Psoas muscle (tissue), 8 donors: ENCODE results near the gene SGK1. TPM values are rescaled to one million over a fixed set of nuclear protein-coding genes. Genes with fewer than 3 reads are reported as not detected.

ENCODE experiments used
- ATAC-seq, 4 donors: fragments of 200-7000 bp; cut with Tn5 transposase; one replicate each; pipeline ENCODE4 v1.9.1; 2020; ENCODE audit warnings: moderate library complexity in 3 of 4, mild to moderate bottlenecking in 2 of 4
- DNase-seq, 2 donors: peaks; one replicate each; pipeline ENCODE4 v3.0.0-alpha.2; 2020
- H3K27ac ChIP-seq: fragments of 200-600 bp; one replicate; pipeline ENCODE4 v1.8.0; 2022
- H3K27me3 ChIP-seq, 3 donors: fragments of 200-600 bp in 1 of 3; one replicate each; pipeline versions ENCODE4 v1.6.1 to v1.8.0; 2013 to 2022; ENCODE audit warnings: low read length in 2 of 3, mild to moderate bottlenecking in 2 of 3, moderate library complexity in 1 of 3; ENCODE audit not compliant: insufficient read depth in 3 of 3
- H3K36me3 ChIP-seq, 2 donors: fragments of 200-600 bp in 1 of 2; one replicate each; pipeline versions ENCODE4 v1.6.1 to v1.8.0; 2013 to 2022; ENCODE audit warnings: low read depth in 1 of 2, mild to moderate bottlenecking in 1 of 2, moderate library complexity in 1 of 2; ENCODE audit not compliant: insufficient read depth in 1 of 2
- H3K4me1 ChIP-seq: fragments of 200-600 bp; one replicate; pipeline ENCODE4 v1.8.0; 2022
- H3K4me3 ChIP-seq: fragments of 200-600 bp; one replicate; pipeline ENCODE4 v1.8.0; 2022; ENCODE audit warnings: mild to moderate bottlenecking
- H3K9me3 ChIP-seq: fragments of 200-600 bp; one replicate; pipeline ENCODE4 v1.8.0; 2022
- CTCF ChIP-seq: fragments of 200-600 bp; IDR thresholded peaks from one replicate; pipeline ENCODE4 v1.8.0; 2022; ENCODE audit warnings: antibody characterized with exemption
- WGBS, 3 donors: extraction: QIAGEN DNeasy Blood & Tissue Kit; methylation state at CpG; one replicate each; pipeline versions ENCODE4 v1.1.6 to v1.1.7; 2013; 5-methylcytosine and 5-hydroxymethylcytosine counted together
- intact Hi-C, 2 donors: fragments of 100-400 bp; cut with DNase I; formaldehyde crosslinking; loops; one replicate each; pipeline versions ENCODE4 v1.11.0 to v1.14.2; 2022
- polyA plus RNA-seq, 3 donors: library from polyadenylated mRNA; stranded (reverse); fragments of 200-250 nt; gene quantifications; one replicate each; pipeline ENCODE4 v1.2.3, GENCODE V29; 2013
- total RNA-seq, 4 donors: library from RNA; stranded (reverse); fragmentation: NEBNext Ultra II Directional in 2 of 4; extraction: Animal tissue kit (Norgen Biotek cat#: 25700) in 2 of 4; gene quantifications; one replicate each; pipeline versions ENCODE4 v1.2.1 to v1.2.4, GENCODE V29; 2021 to 2023
- donor health status: healthy with polysubstance abuse.
- donor health status: DM: no; HTN: no; CAD: no; lungs with moderate emphysema.
- donor health status: Bipolar disorder and iron deficiency.
- donor health status: healthy.
- donor health status: DM: yes; HTN: yes; CAD: no.
- donor health status: DM: no; HTN: no; CAD: no.
- donor health status: DM: no; HTN: no; CAD: no.
- donor health status: DM: yes; HTN: yes; CAD: no.

Gene SGK1
- total and polyA plus RNA-seq, 7 donors, result 34.4 to 125 (median 64.1) TPM

GRCh38 chr6:134147034-134147533 lies 170.8 kb downstream of the SGK1 start:
- no peaks in the 10 kb centered on the region for H3K9me3 ChIP-seq
- no peaks in the 10 kb centered on the region for H3K36me3 ChIP-seq
- H3K27me3 ChIP-seq, result no peaks in the 10 kb centered on the region
- DNase-seq (no peak), ATAC-seq (no peak)
- no peak overlapping the region for H3K4me3 ChIP-seq
- TF ChIP-seq CTCF, result no peak
- H3K27ac ChIP-seq, result no peak overlapping the region
- intact Hi-C loops, result no loop called here
- H3K4me1 ChIP-seq, result no peaks in the 10 kb centered on the region
- WGBS, 3 donors, result 96 to 97% (median 97%) methylated on average over 9 of the region's 9 CpGs

- H3K27me3 ChIP-seq, result no peaks in the 10 kb centered on the region
- H3K9me3 ChIP-seq, result no peaks in the 10 kb centered on the region
- intact Hi-C loops, result no loop called here
- ATAC-seq, result no peak
- DNase-seq, result no peak
- TF ChIP-seq CTCF, result no peak
- WGBS, 3 donors, result 67 to 80% (median 70%) methylated on average over 7 of the region's 7 CpGs
- H3K36me3 ChIP-seq, result no peaks in the 10 kb centered on the region
- H3K4me1 ChIP-seq, result no peaks in the 10 kb centered on the region
- H3K27ac ChIP-seq, result no peak overlapping the region
- no peak overlapping the region for H3K4me3 ChIP-seq
These were observed 171.5 kb downstream of the SGK1 start for GRCh38 chr6:134146268-134147033.

GRCh38 chr6:134145786-134146185 lies 172.1 kb downstream of the SGK1 start:
- no peaks in the 10 kb centered on the region for H3K27me3 ChIP-seq
- H3K9me3 ChIP-seq, result no peaks in the 10 kb centered on the region
- WGBS, 3 donors, result 49 to 64% (median 54%) methylated on average over 5 of the region's 5 CpGs
- no peak overlapping the region for H3K4me3 ChIP-seq
- no peak for TF ChIP-seq CTCF
- no peak overlapping the region for H3K27ac ChIP-seq
- DNase-seq (no peak), ATAC-seq (no peak)
- no peaks in the 10 kb centered on the region for H3K4me1 ChIP-seq
- intact Hi-C loops, result no loop called here
- H3K36me3 ChIP-seq, result no peaks in the 10 kb centered on the region

DNA sequence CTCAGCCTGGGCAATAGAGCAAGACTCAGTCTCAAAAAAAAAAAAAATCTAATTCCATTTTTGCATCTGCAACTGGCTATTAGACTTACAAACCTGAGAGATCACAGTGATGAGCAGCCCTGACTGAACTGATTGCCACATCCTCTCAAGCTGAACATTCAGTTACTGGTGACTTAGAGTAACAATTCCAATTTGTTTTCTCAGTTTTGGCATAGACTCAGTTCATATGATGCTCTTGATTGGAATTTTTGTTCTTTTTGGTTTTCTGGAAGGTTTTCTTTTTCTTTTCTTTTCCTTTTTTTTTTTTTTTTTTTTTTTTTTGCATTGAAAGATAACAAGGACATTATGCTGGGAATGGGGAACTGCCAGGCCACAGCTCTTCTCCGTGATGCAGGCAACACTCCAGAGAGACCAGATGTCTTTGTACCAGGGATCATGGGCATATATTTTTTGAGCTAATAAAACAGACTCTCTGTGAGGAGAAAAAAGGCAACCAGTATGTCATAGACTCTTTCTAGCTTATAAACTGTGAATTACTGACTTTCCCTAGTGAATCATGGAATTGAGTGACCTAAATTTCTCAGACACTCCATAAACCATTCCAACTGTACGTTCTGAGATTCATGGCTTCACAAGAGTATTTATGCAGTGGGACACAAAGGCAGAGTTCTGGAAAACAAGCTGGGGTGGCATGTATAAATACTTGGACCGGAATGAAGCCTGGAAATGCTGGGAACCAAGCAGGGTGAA lies 179.5 kb downstream of the SGK1 start:
- ATAC-seq, result no peak
- H3K36me3 ChIP-seq, result no peaks in the 10 kb centered on the region
- H3K4me3 ChIP-seq, result no peak overlapping the region
- no peaks in the 10 kb centered on the region for H3K4me1 ChIP-seq
- no peak overlapping the region for H3K27ac ChIP-seq
- H3K27me3 ChIP-seq, result no peaks in the 10 kb centered on the region
- DNase-seq, result no peak
- no peaks in the 10 kb centered on the region for H3K9me3 ChIP-seq
- no peak for TF ChIP-seq CTCF
- intact Hi-C loops, result no loop called here
- WGBS, 3 donors, result 47 to 64% (median 58%) methylated on average over 3 of the region's 3 CpGs
